Cardiac septum (tissue), 1 donor: ENCODE measurements around the gene DGAT2. TPM values are rescaled to one million over a fixed set of nuclear protein-coding genes. Genes with fewer than 3 reads are reported as not detected.
"Not testable (repeated sequence)": the region's sequence is repeated elsewhere in the genome, so short reads cannot be mapped to it uniquely, and the experiment has no call there.

Experiments
- DNase-seq: peaks from one replicate; pipeline ENCODE4 v3.0.0-alpha.2; 2020; ENCODE audit warnings: low spot score
- intact Hi-C: fragments of 100-400 bp; cut with DNase I; formaldehyde crosslinking; loops from one replicate; pipeline ENCODE4 v1.14.0; 2022
- long read RNA-seq: library from polyadenylated mRNA; unstranded; transcript quantifications from one replicate; pipeline ENCODE4 v2.0.0, GENCODE V29; 2021
- total RNA-seq: library from RNA; stranded (reverse); fragmentation: NEBNext Ultra II Directional; extraction: Animal tissue kit (Norgen Biotek cat#: 25700); gene quantifications from one replicate; pipeline ENCODE4 v1.2.1, GENCODE V29; 2021
- donor health status: DM: no; HTN: no; CAD: no.

The DGAT2 gene, protein sequence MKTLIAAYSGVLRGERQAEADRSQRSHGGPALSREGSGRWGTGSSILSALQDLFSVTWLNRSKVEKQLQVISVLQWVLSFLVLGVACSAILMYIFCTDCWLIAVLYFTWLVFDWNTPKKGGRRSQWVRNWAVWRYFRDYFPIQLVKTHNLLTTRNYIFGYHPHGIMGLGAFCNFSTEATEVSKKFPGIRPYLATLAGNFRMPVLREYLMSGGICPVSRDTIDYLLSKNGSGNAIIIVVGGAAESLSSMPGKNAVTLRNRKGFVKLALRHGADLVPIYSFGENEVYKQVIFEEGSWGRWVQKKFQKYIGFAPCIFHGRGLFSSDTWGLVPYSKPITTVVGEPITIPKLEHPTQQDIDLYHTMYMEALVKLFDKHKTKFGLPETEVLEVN
- total RNA-seq = 10.3 TPM
- long read RNA-seq, transcript DGAT2-201 (8 exons, 2,453 nt) = major isoform, 26 of 29 reads
- long read RNA-seq, partial matches to known transcripts = 0 of 29 reads
- long read RNA-seq, other reads (novel, unspliced or antisense) = 3 of 29 reads

DNA sequence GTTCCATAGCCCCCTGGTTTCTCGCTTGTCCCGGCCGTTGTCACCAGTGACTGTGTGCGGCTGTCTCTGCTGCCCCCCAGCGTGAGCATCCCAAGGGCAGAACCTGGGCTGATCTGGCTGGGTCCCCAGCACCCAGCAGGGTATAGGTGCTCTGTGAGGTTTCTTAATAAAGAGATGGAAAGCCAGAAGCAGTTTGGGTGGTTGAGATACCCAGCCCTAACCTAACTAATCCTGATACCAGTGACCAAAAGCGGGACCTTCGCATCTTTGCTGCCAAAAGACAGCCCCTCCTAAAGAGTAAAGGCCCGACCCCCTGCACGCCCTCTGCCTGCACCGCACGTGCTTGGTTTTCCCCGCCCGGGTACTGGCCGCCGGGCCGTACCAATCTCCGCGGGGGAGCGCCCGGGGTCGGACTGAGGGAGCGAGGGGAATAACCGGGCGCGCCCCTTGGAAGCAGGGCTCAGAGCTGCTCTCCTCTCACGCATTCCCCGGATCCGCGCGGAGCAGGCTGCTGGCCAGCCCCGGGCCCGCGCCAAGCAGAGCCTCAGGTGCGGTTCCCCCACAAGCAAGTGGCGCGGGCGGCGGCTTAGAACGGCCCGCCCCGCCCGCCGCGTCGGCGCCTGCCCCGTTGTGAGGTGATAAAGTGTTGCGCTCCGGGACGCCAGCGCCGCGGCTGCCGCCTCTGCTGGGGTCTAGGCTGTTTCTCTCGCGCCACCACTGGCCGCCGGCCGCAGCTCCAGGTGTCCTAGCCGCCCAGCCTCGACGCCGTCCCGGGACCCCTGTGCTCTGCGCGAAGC, at the start of gene DGAT2:
Gene DGAT2, plus strand, starts transcription at position 667 of the 797 bp plus-strand sequence. CDS start 214 bp downstream, outside the sequence.
- intact Hi-C loops = loop anchor here (1.0 kb wide), 1 partner anchor 45 kb away; no protein-coding TSS in a partner anchor
- DNase-seq = peak; percentile 92

DNA sequence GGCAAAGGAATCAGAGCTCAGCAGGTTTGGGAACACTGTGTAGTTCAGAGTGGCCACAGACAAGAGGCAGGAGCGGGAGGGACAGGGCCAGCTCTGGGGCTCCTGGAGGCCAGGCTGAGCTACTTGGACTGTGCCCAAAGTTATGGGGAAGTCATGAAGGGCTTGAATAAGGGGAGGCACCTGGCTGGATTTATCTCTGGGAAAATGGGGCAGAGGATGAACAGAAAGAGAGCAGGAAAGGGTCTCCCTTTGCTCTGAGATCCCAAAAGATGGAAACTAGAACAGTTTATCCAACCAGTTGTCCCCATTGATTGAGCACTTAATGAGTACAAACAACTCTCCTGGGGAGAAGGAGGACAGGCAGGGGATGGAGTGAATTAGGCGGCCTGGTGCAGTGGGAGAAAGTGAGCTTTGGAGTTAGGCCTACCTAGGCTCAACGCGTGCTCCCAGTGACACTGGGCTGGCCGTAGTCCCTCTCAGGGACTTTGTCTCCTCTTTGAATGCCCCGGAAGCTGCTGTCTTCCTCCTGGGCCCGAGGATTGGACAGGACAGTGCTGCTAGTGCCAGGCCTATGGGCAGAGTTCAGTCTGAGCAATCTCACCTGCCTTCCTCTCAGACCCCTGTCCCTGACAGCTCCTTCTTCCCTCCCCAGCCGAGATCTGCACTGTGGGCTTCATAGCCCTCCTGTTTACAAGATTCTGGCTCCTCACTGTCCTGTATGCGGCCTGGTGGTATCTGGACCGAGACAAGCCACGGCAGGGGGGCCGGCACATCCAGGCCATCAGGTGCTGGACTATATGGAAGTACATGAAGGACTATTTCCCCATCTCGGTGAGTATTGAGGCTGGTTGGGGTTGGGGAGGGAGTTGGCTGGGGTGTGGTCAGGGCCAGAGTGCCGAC, 49.0 kb upstream of the DGAT2 start:
- DNase-seq = no peak
- intact Hi-C loops = loop anchor here (10.0 kb wide), 1 partner anchor 145 kb away; no protein-coding TSS in a partner anchor

DNA sequence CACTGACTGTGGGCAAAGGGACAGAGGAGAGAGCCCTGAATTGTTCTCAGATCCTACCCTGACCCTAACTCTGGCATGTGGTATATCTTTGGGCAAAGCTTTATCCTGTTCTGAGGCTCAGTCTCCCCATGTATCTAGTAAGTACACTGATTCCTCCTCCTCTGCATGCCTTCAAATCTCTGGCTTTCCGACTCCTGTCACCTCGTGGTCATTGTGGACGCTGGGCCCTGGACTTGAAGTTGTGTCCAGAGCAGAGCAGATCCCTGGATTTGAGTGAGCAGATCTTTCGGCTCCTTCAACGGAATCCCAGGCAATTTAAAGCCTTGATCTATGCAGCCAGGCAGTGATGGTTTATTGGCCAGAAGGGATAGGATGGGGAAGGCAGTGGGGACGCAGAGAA, 47.9 kb upstream of the DGAT2 start:
- DNase-seq = no peak
- intact Hi-C loops = loop anchor here (10.0 kb wide), 1 partner anchor 144 kb away; no protein-coding TSS in a partner anchor

DNA sequence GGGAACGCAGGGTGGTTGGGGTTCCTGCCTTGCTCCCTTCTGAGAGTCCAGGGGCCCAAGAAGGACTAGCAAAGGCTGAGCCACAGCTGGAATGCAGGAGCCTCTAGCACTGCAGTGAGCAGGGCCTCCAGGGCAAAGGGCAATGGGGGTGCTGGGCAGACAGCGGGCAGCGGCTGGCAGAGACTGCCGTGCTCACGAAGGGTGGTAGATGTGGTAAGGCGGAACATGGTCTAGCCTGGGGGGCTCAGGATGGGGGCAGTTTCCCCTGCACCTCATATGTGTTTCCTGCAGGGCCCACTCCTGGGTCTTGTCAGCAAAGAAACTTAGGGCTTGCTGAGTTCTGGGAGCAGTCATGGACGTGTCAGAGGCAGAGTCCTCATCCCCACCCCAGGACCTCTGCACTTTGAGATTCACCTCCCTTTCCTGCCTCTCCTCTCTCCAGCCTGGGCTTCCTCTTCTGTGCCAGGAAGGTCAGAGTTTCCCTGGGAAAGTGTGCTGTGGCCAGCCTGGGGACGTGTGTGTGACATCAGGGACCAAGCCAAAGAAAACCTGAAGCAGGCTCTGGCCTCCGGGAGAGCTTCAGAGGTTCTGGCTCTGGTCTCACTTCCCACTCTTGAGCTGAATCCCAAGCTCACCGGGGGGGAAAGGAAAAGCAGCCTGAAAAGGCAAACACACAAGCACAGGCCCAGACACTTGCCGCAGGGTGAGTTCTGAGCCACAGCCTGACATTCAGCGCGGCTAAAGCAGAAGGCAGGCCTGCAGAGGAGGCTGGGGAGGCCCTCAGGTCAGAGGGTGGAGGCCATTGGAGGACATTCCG, 46.5 kb upstream of the DGAT2 start:
- no peak for DNase-seq
- intact Hi-C loops = loop anchor here (10.0 kb wide), 1 partner anchor 143 kb away; no protein-coding TSS in a partner anchor

DNA sequence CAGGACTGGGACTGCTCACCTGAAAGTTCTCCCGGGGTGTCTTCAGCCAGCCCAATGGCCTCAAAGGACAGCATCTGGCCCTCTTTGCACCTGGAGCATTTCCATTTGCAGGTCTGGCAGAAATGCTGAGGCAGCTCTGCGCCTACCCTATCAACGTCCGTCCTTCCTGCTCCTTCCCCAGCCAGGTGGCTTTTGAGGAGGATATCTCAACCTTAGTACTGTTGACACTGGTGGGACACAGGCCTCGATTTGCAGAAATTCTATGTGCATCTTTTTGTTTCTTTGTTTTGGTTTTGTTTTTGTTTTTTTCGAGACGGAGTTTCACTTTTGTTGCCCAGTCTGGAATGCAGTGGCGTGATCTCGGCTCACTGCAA, 45.9 kb upstream of the DGAT2 start:
- intact Hi-C loops = loop anchor here (1.0 to 10.0 kb wide), 2 partner anchors 46 to 142 kb away; partner anchors contain the start of gene DGAT2
- no peak for DNase-seq

DNA sequence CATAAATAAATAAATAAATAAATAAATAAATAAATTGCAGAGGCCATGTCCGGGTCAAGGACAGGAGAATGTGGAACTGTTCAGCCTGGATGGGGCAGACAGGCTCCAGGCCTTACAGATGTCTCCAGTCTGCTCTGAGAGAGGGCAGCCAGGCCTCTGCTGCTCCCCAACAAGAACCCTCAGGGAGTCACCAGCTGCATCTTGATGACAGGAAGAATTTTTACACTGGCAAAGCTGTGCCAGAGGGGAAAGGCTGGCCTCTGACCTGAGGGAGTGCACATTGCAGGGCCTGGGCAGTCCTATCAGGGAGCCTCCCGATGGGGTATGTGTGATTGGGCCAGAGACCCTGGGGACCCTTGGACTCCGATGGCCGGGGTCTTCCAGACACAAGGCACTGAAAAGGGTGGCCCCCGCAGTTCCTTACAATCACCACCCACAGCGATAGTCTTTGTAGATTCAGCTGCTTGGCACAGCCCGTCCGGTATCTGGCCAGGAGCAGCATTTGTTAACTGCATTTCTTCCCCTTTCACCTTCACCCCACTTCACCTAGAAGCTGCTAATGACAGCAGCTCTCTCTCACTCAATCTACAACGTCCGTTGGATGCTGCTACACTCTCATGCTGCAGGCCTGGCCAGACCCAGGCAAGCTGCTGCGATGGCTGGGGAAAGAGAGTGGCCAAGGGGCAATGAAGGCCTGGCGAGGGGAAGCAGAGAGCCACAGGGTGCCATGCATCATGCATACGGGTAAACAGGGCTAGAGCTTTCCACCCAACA, 42.8 kb upstream of the DGAT2 start:
- intact Hi-C loops = loop anchor here (10.0 kb wide), 1 partner anchor 139 kb away; no protein-coding TSS in a partner anchor
- DNase-seq = no peak

DNA sequence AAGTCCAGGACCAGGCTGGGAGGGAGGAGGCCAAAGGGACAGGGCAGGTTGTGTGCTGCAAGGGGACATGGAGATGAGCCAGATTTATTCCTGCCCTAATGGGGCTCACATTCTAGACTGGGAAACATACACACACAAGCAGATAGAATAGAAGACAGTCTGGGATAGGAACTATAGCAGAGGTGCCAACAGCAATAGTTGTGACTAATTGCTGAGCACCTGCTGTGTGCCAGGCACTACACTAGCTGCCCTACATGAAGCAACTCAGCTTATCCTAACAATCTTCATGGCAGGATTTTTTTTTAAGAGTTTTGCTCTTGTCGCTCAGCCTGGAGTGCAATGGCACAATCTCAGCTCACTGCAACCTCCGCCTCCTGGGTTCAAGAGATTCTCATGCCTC, 39.6 kb upstream of the DGAT2 start:
- intact Hi-C loops = loop anchor here (10.0 kb wide), 1 partner anchor 136 kb away; no protein-coding TSS in a partner anchor
- DNase-seq = no peak

DNA sequence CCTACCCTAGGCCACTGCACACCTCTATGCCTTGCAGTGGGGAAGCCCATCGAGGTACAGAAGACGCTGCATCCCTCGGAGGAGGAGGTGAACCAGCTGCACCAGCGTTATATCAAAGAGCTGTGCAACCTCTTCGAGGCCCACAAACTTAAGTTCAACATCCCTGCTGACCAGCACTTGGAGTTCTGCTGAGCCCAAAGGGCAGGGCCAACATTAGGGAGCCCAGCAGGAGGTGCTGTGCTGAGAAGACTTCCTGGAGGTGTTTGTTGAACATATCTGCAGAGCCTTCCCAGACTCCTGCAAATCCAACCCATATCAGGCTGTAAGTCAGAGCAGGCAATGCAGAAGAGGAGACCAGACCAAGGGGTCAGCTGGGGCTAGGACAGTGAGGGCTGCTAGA, 37.5 kb upstream of the DGAT2 start:
- intact Hi-C loops = no loop called here
- DNase-seq = no peak

DNA sequence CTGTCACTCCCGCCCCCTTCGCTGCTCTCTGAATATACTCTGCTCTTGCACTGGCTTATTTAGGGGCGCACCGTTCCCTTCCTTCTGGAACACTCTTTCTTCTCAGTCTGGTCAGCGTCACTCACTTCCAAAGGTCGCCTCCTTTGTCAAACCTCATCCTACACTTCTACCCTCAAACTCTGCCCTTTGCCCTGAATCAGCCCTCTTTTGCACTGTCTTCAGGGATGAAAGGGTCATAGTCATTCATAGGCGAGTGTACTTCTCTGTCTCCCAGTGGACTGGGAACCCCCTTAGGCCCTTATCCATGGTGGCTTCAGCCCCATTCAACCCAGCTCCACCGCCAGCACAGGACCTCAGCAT, 35.5 kb upstream of the DGAT2 start:
- no peak for DNase-seq
- intact Hi-C loops = no loop called here

DNA sequence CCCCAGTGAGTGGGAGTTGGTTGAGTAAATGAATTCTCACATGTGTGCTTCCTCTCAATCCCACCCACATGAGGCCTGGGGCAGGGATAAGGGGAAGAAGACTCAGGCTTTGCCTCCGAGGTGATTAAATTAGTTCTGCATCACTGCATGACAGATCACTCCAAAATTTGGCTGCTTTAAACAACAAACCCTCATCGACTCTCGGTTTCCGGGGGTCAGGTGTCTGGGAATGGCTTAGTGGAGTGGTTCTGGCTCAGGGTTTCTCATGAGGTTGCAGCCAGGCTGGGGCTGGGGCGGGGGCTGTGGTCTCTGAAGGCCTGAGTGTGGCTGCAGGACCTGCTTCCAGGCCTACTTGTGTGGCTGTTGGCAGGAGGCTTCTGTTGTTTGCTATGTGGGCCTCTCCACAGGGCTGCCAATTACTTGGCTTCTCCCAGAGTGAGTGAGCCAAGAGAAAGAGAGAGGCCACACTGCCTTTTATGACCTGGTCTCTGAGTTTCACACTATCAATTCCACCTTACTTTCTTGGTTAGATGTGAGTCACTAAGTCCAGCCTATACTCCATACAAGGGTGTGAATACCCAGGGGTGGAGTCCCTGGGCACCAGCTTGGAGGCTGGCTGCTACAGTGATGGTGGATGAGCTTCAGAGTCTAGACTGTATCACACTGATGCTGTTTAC, 35.0 kb upstream of the DGAT2 start:
- intact Hi-C loops = no loop called here
- DNase-seq = no peak

DNA sequence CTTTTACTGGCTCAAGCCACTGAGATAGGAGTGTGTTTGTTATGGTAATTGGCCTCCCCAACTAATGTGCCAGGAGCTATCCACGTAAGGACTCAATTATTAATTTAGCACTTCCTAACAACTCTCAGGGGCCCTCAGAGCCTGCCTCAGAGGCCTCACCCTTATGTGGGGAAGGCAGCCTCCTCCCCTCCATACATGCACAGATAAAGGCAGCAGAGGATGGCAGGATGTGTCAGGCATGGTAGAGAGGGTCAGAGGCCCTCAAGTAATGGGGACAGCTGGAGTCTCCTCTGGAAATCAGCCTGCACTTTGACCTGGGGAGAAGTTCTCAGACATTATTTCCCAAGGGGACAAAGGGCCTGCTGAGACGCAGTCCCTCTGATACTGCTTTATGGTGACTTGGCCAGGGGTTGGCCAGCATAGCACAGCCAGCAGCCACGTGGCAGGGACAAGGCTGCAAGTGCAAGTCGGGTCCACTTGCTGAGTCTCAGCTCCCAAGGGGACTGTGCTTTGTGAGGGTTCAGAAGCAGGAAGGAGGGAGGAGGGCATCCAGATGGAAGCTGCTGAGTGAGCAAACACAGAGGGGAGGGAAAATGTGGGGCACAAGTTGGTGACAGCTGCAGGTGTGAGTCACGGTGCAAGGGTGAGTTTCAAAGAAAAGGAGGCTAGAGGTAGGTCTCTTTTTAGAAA, 33.9 kb upstream of the DGAT2 start:
- intact Hi-C loops = no loop called here
- DNase-seq = no peak

DNA sequence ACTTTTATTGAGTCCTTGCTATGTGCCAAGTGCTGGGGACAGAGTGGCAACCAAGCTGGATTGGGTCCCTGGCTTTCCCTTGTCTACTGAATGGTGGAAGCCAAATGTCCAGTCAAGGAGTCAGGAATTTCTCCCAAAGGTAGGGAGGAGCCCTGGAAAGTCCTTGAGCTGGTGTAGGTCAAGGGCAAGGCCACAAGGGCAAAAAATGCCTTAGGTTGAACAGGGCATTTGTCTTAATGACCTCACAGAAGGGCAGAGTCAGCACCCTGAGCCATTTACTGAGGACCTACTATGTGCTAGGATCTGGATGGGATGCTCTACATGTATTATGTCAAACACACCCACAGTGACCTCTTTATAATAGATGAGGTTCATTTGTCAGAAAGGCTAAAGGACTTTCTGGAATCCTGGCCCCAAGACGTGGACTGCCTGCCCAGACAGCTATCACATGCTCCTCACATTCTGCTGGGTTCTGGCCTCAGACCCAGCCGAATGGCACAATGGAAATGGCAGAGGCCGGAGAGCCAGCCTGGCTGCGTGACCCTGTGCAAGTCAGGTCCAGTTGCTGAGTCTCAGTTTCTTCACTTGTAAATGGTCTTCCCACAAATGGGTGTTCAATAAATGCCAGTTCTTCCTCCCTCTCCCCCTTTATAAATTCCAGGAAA, 33.3 kb upstream of the DGAT2 start:
- no peak for DNase-seq
- intact Hi-C loops = no loop called here

DNA sequence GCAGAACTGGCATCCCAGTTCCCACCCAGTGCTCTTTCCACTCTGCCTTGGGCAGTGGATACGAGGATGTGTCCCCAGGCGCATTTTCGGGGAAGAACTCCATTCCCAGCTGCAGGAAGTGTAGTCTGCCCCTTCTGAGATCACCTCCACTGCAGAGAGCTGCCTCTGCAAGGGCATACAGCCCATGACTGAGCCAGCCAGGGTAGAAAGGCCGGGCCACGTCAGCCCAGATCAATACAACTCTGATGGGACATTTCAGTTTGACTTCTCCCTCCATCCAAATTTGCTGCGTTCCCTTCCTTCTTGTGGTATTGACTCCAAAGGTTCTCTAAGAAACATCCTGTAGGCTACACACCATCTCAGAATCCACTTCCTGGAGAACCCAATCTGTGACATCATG, 31.3 kb upstream of the DGAT2 start:
- DNase-seq = no peak
- intact Hi-C loops = no loop called here

DNA sequence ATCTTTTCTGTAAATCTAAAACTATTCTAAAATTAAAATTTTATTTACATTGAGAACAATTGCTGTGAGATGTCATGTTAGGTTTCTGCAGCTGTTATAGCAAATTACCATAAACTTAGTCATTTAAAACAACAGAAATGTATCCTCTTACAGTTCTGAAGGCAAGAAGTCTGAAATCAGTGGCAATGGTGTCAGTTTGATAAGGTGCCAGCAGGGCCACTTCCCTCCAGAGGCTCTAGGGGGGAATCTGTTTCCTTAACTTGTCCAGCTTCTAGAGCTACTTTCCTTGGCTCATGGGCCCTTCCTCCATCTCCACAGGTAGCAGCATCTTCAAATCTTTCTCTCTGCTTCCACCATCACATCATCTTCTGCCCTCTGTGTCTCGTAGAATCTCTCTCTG, 27.9 kb upstream of the DGAT2 start:
- no peak for DNase-seq
- intact Hi-C loops = no loop called here

DNA sequence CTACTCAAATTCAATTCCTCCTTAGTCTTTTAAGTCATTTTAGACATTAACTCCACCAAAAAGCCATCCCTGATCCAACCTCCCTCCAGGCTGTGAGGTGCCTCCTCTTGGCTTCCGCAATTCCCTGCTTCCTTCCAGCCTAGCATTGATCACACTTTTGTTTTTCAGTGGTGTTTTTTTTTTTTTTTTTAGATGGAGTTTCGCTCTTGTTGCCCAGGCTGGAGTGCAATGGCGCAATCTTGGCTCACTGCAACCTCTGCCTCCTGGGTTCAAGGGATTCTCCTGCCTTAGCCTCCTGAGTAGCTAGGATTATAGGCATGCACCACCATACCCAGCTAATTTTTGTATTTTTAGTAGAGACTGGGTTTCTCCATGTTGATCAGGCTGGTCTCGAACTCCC, 25.4 kb upstream of the DGAT2 start:
- DNase-seq, intact Hi-C loops: not testable (repeated sequence)
